ENCODE data around the gene SULF2. TPM values are rescaled to one million over a fixed set of nuclear protein-coding genes. Genes with fewer than 3 reads are reported as not detected.
A peak's percentile ranks its signal among the peaks of the same experiment; 100 is the strongest.

Gene SULF2
- total RNA-seq, 1 donor from 2014 or later, result 94.5 TPM

DNA sequence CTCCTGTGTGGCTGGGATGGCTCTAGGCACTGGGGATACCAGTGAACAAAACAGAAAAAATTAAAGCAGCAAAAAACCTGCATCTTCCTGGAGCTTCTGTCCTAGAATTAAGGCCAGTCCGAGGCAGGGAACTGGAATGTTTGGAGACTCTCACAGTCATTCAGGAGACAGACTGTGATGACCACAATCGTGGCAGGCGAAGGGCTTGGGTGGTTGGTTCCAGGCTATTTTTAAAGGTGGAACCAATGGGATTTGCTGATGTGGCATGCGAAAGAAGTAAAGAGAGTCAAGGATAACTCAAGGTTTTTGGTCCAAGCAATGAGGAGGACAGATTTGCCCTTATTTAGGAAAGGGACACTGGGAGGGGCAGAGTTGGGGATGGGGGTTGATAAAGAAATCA, 66.9 kb downstream of the SULF2 start:
- Mint-ChIP-seq H3K27ac (peak overlapping the region; percentile 47), H3K4me3 (ENCODE audit: low read depth) (no peak overlapping the region), H3K4me1 (ENCODE audit: low read depth) (peaks cover 1% of the 10 kb centered on the region), H3K36me3 (ENCODE audit: insufficient read depth) (peaks cover 3% of the 10 kb centered on the region), H3K27me3 (no peaks in the 10 kb centered on the region), H3K9me3 (ENCODE audit: low read depth) (no peaks in the 10 kb centered on the region)
- TF ChIP-seq, protein P1, sequence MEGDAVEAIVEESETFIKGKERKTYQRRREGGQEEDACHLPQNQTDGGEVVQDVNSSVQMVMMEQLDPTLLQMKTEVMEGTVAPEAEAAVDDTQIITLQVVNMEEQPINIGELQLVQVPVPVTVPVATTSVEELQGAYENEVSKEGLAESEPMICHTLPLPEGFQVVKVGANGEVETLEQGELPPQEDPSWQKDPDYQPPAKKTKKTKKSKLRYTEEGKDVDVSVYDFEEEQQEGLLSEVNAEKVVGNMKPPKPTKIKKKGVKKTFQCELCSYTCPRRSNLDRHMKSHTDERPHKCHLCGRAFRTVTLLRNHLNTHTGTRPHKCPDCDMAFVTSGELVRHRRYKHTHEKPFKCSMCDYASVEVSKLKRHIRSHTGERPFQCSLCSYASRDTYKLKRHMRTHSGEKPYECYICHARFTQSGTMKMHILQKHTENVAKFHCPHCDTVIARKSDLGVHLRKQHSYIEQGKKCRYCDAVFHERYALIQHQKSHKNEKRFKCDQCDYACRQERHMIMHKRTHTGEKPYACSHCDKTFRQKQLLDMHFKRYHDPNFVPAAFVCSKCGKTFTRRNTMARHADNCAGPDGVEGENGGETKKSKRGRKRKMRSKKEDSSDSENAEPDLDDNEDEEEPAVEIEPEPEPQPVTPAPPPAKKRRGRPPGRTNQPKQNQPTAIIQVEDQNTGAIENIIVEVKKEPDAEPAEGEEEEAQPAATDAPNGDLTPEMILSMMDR (IDR thresholded peaks at IDR 0.05; ENCODE audit: unreplicated experiment), result no peak
- DNase-seq (ENCODE audit: low spot score, unreplicated experiment), result no peak

DNA sequence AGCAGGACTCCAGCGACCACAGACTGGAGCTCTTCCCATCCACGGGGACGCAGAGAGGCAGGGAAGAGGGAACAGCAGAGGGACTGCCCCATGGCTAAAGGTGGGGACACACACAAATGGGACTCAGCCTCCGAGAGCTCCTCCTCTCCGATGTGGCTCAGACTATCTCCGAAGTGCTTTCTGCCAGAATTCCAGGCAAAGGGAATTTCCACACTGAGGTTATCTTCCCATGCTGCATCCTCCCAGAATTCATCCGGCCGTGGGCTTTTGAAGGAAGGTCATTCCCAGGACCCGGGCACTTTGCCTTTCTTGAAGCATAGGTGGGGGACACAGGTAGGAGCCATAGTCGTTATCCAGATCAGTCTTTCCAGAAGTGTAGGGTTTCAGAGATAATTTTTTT, 67.9 kb downstream of the SULF2 start:
- Mint-ChIP-seq H3K36me3 (ENCODE audit: insufficient read depth) (peaks cover 3% of the 10 kb centered on the region), H3K27me3 (no peaks in the 10 kb centered on the region), H3K27ac (peak overlapping the region; percentile 85), H3K9me3 (ENCODE audit: low read depth) (no peaks in the 10 kb centered on the region), H3K4me1 (ENCODE audit: low read depth) (peaks cover 1% of the 10 kb centered on the region), H3K4me3 (ENCODE audit: low read depth) (no peak overlapping the region)
- TF ChIP-seq, protein P1 (IDR thresholded peaks at IDR 0.05; ENCODE audit: unreplicated experiment), result no peak
- DNase-seq (ENCODE audit: low spot score, unreplicated experiment), result no peak

DNA sequence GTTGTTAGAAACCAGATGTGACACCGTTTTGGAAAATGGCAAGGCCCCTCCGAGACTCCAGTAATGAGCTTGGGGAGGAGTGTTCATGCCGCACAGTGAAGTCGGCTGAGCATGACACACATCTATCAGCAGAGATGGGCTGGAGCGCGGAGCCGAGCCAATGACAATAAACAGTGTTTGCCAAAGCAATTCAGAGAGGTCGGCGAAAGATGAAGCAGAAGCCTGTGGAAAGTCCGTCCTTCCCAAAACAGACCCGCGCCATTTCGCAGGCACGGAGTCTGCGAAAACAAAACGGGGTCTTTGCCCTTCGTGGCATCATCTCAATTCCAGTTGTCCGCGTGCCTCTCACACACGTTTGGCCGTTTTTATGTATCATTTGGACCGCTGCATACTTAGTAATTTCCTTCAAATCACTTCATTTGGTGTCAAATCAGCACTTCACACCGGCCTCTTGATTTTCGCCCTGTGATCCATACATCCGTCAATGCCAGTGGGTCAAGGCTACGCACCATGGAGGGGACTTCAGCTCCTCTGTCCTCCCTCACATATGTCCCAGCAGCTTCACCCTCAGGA, 71.3 kb downstream of the SULF2 start:
- Mint-ChIP-seq H3K27ac (no peak overlapping the region), H3K36me3 (ENCODE audit: insufficient read depth) (peaks cover 6% of the 10 kb centered on the region), H3K9me3 (ENCODE audit: low read depth) (no peaks in the 10 kb centered on the region), H3K4me1 (ENCODE audit: low read depth) (peaks cover 5% of the 10 kb centered on the region), H3K27me3 (no peaks in the 10 kb centered on the region), H3K4me3 (ENCODE audit: low read depth) (no peak overlapping the region)
- TF ChIP-seq, protein P1 (IDR thresholded peaks at IDR 0.05; ENCODE audit: unreplicated experiment), result no peak
- no peak for DNase-seq (ENCODE audit: low spot score, unreplicated experiment)

DNA sequence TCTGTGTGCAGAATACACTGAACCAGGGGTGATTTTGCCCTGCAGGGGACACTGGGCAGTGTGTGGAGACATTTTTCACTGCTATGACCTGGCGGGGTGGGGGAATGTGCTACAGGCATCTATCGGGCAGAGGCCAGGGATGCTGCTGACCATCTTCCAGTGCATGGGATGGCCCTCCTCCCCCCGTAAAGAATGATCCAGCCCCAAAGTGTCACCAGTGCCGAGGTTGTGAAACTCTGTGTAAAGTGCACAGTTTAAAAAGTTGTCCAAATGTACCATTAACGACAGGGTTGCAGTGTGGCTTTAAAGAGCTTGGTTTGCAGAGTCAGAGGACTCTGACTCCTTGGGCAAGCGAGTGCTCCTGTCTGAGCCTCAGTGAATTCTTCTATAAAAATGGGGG, 72.1 kb downstream of the SULF2 start:
- Mint-ChIP-seq H3K27me3 (no peaks in the 10 kb centered on the region), H3K27ac (no peak overlapping the region), H3K4me3 (ENCODE audit: low read depth) (no peak overlapping the region), H3K36me3 (ENCODE audit: insufficient read depth) (peaks cover 6% of the 10 kb centered on the region), H3K4me1 (ENCODE audit: low read depth) (peaks cover 5% of the 10 kb centered on the region), H3K9me3 (ENCODE audit: low read depth) (no peaks in the 10 kb centered on the region)
- no peak for DNase-seq (ENCODE audit: low spot score, unreplicated experiment)
- TF ChIP-seq, protein P1 (IDR thresholded peaks at IDR 0.05; ENCODE audit: unreplicated experiment), result no peak

DNA sequence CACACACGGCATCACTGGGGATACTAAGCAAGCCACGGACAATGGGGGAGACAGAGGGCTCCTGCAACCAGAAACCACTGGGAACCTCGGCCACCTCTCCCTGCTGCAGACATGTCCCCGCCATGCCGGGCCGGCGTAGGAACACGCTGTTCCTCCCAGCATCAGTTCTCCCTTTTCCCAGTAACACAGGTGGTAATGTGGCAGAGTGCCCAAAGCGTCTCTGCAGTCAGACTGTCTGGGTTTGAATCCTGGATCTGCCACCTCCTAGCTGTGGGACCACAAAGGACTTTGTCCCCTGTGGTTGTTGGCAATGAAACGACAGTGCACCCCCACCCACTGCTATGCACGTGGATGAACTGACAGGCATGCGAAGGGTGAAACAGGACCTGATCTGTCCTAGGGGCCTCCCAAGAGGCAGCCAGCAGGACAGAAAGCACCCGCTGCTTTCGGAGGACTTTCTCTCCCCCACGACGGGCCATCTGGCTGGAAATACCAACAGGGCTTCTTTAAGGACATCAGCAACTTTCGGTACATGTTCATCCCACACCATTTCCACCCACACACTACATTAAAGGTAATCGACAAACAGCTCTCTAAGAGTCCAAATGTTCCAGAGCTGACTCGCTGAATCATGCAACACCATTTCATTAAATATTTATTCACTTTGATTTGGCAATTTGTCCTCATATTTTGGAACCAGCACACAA, 74.1 kb downstream of the SULF2 start:
- peaks cover 5% of the 10 kb centered on the region for H3K4me1 Mint-ChIP-seq (ENCODE audit: low read depth)
- TF ChIP-seq, protein P1 (IDR thresholded peaks at IDR 0.05; ENCODE audit: unreplicated experiment), result no peak
- DNase-seq (ENCODE audit: low spot score, unreplicated experiment), result no peak
- peaks cover 9% of the 10 kb centered on the region for H3K36me3 Mint-ChIP-seq (ENCODE audit: insufficient read depth)
- no peaks in the 10 kb centered on the region for H3K9me3 Mint-ChIP-seq (ENCODE audit: low read depth)
- H3K27me3 Mint-ChIP-seq, result no peaks in the 10 kb centered on the region
- no peak overlapping the region for H3K4me3 Mint-ChIP-seq (ENCODE audit: low read depth)
- H3K27ac Mint-ChIP-seq, result no peak overlapping the region
